GM21423 (cell line): ENCODE results near the gene AGPAT4.

Experiments used
- ATAC-seq: cut with Tn5 transposase; IDR thresholded peaks from one replicate; pipeline ENCODE4 v1.9.1; 2021; ENCODE audit warnings: mild to moderate bottlenecking, moderate library complexity; ENCODE audit not compliant: unreplicated experiment

Gene AGPAT4

DNA sequence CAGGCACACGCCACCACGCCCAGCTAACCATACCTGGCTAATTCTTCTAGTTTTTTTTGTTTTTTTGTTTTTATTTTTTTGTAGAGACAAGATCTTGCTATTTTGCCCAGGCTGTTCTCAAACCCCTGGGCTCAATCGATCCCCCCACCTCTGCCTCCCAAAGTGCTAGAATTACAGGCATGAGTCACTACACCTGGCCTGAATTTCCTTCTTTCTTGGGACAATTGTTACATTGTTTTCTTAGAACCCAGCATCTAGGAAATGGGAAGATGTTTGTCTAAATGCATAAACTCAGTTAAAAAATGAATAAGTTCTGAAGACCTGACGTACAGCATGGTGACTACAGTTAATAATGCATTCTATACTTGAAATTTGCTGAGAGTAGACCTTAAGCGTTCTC, 10.8 kb upstream of the AGPAT4 start:
- no peak for ATAC-seq

- no peak for ATAC-seq
Observed at GRCh38 chr6:161281092-161281491, 7.2 kb upstream of the AGPAT4 start.

DNA sequence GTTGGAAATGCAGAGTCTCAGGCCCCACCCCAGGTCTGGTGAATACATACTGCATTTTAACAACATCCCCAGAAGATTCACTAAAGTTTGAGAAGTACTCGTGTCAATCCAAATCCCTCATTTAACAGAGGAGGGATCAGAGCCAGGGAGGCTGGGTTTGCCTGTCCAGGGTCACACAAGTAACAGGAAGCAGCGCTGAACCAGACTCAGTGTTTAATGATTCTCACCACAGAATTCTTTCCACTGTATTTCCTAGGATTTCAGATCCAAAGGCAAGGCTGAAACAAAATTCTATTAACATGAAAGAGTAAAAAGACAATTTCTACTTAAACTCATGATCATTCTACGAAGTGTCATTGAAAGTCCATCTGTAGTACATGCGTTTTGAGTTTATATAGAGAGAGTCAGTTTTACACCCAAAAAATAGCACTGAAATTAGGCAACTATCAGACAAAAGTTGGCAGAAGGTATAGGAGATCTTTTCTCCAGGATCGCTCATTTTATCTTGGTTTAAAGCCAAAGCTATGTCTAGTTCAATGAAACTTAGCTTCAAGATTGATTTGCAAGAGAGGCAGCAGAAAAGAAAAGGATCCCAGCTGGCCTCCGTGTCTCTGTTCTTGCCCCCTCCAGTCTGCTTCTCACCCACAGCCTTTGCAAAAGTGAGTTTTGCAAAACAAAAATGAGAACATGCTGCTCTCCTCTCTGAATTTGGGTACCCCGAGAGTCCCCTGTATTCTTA, 6.0 kb upstream of the AGPAT4 start:
- ATAC-seq, result no peak

- ATAC-seq, result no peak
Observed at GRCh38 chr6:161276605-161277155, 2.8 kb upstream of the AGPAT4 start.

- ATAC-seq, result no peak
Observed at GRCh38 chr6:161274898-161275297, 1.0 kb upstream of the AGPAT4 start.

GRCh38 chr6:161274488-161274858, 612 bp upstream of the AGPAT4 start:
- no peak for ATAC-seq

- no peak for ATAC-seq
Observed at GRCh38 chr6:161273274-161273751, 548 bp downstream of the AGPAT4 start.

- ATAC-seq, result no peak
Observed at GRCh38 chr6:161272635-161273273, 1.1 kb downstream of the AGPAT4 start.

- no peak for ATAC-seq
Observed at GRCh38 chr6:161271343-161272030, 2.4 kb downstream of the AGPAT4 start.

DNA sequence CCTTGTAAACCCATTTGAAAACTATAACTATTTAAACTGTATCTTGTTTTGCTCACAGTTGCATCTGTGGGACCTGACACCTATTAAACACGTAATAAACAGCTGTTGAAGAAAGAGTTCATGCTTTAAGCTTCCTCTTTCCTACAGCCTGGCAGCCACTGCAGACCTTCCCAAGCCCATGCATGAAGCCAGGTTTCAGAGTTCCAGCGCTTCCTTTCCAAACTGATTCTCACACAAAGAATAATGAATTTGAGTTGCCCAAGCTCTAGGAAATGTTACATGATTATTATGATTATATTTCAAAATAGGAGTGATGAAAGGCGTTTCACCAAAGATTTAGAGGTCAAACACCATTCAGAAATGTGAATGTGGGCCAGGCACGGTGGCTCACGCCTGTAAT, 3.7 kb downstream of the AGPAT4 start:
- no peak for ATAC-seq

DNA sequence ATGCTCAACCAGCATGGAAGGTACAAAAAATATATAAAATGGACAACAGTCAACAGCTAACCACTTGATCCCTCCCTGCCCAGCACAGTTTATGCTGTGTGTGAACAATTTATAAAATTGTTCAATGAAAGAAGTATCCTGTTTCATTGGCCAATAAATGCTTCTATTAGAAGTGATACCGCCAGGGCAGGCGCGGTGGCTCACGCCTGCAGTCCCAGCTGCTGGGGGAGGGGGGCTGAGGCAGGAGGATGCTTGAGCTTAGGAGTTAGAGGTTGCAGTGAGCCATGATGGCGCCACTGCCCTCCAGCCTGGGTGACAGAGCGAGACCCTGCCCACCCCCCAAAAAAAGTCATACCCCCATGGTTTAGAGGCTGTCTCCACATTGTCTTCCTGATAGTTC, 4.6 kb downstream of the AGPAT4 start:
- ATAC-seq, result no peak

- no peak for ATAC-seq
Observed at GRCh38 chr6:161268531-161269210, 5.2 kb downstream of the AGPAT4 start.

DNA sequence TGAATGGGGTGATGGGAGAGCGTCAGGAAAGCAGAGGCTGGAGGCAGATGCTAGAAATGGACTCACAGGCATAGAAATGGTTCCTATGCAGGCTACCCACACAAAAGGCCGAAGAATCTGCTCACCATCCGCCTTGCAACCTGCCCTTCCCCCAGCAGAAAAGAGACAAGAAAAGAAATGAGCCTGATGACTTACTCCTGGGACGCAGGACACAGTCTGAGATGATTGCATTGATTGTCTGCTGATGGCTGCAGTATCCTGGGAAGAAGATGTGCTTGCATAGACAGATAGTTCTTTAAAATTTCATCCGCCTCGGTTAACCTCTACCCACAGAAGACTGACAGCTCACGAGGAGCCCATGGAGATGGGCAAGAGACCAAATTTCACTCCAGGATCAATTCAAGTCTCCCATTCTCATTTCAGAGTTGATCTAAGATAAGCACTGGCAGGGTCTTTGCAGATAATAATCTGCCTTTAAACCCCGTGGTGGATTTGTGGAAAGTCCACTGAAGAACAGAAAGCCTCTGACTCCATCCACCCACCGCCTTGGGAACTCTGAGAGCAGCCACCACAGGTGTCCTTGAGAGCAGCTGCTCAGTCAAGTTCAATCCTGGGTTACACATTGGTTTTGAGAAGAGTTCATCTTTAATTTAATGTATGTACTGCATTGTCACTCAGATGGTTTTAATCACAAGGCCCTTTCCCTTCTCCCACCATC, 7.2 kb downstream of the AGPAT4 start:
- ATAC-seq, result no peak

DNA sequence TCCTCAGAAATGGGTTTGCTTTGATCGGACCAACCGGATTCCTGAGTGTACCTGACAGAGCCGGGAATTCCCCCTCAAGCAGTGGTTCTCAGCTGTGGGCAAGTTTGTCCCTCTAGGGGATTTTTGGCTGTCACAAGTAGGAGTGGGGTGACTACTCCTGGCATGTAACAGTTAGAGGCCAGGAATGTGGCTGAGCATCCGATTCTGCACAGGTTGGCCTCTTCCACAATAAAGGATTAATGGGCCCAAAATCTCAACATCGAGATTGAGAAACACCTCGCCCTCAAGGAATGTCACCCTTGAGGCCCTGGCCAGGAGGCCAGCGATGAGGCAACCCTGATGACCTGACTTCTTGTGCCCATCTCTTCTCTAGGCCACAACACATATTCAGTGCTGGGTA, 7.9 kb downstream of the AGPAT4 start:
- ATAC-seq, result no peak

GRCh38 chr6:161265554-161265953, 8.3 kb downstream of the AGPAT4 start:
- no peak for ATAC-seq

- no peak for ATAC-seq
Observed at GRCh38 chr6:161264181-161264580, 9.7 kb downstream of the AGPAT4 start.

DNA sequence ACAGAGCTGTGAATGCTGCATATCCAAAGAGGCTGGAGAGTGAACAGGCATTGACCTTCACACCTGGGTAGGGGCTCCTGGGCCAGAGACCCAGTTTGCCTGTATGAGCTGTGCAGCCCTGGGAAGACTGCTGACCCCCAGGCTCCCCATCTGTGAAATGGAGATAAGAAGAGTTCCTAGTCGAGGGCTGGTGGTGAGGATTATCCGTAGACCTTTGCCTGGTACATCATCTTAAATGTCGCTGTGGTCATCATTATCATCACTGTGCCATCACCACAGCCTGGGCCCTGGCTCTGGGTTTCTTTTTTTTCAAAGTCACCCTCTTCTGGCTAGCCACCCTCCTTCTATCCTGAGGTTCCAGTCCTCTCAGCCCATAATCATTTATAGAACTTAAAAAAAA, 12.0 kb downstream of the AGPAT4 start:
- ATAC-seq, result no peak

DNA sequence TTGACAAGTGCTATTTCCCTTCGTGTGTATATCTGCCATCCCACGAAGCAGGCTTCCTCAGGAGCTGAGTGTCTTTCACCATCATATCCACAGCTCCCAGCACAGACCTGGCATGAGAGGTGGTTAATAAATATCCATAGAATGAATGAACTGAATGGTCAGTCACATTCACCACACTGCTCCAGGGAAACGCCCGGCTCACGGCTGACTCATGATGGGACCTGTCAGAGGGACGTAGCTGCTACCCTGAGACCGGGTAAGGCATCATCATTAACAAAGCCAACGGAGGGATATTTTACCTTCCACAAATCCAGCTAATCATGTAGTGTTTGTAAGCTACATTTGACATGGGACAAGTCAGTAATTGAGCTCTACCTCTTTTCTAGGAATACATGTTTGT, 12.5 kb downstream of the AGPAT4 start:
- ATAC-seq, result no peak

GRCh38 chr6:161259302-161259701, 14.6 kb downstream of the AGPAT4 start:
- ATAC-seq, result no peak

GRCh38 chr6:161257793-161258457, 15.9 kb downstream of the AGPAT4 start:
- ATAC-seq, result no peak
